Measurements from ENCODE around the gene TPPP.

Gene TPPP

DNA sequence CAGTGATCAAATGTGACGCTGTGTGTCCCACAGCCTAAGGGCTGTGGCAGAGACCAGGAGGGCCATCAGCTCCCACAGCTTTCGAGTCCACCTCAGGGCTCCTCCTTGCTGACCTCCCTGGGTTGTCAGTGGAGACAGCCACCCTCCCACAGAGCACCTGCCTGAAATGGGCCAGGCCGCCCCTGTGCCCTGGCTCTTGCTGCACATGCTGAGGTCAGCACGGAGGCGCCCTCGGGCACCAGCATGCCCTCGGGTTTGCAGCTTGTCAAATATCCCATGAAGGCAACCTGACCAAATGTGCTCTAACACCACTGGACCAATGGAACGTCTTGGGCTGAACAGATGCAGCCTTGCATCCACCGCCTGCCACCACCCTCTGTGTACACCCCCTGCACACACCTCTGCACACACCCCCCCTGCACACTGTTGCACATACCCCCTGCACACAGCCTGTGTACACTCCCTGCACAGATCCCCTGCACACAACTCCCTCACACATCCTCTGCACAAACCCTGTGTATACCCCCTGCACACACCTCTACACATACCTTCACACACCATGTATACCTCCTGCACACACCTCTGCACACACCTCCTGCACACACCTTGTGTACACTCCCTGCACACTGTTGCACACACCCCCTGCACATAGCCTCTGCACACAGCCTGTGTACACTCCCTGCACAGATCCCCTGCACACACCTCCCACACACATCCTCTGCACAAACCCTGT lies 83.0 kb downstream of the TPPP start:
- TF ChIP-seq, protein P1, sequence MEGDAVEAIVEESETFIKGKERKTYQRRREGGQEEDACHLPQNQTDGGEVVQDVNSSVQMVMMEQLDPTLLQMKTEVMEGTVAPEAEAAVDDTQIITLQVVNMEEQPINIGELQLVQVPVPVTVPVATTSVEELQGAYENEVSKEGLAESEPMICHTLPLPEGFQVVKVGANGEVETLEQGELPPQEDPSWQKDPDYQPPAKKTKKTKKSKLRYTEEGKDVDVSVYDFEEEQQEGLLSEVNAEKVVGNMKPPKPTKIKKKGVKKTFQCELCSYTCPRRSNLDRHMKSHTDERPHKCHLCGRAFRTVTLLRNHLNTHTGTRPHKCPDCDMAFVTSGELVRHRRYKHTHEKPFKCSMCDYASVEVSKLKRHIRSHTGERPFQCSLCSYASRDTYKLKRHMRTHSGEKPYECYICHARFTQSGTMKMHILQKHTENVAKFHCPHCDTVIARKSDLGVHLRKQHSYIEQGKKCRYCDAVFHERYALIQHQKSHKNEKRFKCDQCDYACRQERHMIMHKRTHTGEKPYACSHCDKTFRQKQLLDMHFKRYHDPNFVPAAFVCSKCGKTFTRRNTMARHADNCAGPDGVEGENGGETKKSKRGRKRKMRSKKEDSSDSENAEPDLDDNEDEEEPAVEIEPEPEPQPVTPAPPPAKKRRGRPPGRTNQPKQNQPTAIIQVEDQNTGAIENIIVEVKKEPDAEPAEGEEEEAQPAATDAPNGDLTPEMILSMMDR (IDR thresholded peaks at IDR 0.05; ENCODE audit: insufficient read depth, low read length, poor library complexity, severe bottlenecking), result no peak
- no peak for TF ChIP-seq EZH2phosphoT487 (conservative IDR thresholded peaks at IDR 0.05; ENCODE audit: low read length)
- peaks cover 7% of the 10 kb centered on the region; the same call in 1 of the 2 replicates for H3K36me3 ChIP-seq (ENCODE audit: low read length)
- H3K79me2 ChIP-seq (ENCODE audit: insufficient read depth, low read length), result peaks cover 29% of the 10 kb centered on the region
- no peaks in the 10 kb centered on the region for H3K27me3 ChIP-seq (ENCODE audit: low read length)
- H2AFZ ChIP-seq (ENCODE audit: low read depth, low read length, severe bottlenecking), result no peak overlapping the region
- H3K9me3 ChIP-seq (ENCODE audit: insufficient read depth, low read length), result no peaks in the 10 kb centered on the region
- H3K27ac ChIP-seq (ENCODE audit: low read depth, low read length), result no peak overlapping the region
- H3K9ac ChIP-seq (ENCODE audit: low read length), result no peak overlapping the region
- H3K4me2 ChIP-seq (ENCODE audit: low read depth, low read length, poor library complexity, severe bottlenecking), result no peak overlapping the region
- H4K20me1 ChIP-seq (ENCODE audit: low read depth, low read length), result no peaks in the 10 kb centered on the region
- H3K9me2 ChIP-seq (replicated peaks; ENCODE audit: insufficient read depth, low read length), result no peaks in the 10 kb centered on the region
- no peaks in the 10 kb centered on the region for H3F3A ChIP-seq (ENCODE audit: insufficient read depth)
- H3K4me3 ChIP-seq (ENCODE audit: insufficient read depth, low read length, poor library complexity, severe bottlenecking), result no peak overlapping the region
